VCaP (cell line): Measurements from ENCODE around the gene CFAP141.

Experiments
- H3K27ac ChIP-seq: fragments of 450-650 bp; 2 replicates; pipeline ENCODE4 v1.5.1; 2017
- TF ChIP-seq, protein P1 (sequence below): fragments of 450-650 bp; conservative IDR thresholded peaks from 2 replicates; pipeline ENCODE4 v1.5.1; 2017; ENCODE audit warnings: mild to moderate bottlenecking, moderate library complexity

The CFAP141 gene

DNA sequence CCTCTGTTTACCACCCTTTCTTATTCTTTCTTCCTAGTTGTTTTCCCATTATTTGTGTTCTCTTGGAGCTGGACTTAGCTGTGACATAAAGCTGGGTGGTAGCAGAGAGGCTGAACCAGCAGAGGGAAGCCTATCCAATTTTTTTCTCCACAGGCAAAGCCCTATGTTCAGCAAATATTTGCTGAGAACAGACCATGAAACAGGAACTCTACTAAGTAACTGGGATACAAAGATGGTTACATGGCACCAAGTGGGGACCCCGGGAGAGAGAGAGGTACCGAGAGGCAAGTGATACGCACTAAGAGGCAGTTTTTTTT, 6.6 kb downstream of the CFAP141 start:
- TF ChIP-seq, protein P1, sequence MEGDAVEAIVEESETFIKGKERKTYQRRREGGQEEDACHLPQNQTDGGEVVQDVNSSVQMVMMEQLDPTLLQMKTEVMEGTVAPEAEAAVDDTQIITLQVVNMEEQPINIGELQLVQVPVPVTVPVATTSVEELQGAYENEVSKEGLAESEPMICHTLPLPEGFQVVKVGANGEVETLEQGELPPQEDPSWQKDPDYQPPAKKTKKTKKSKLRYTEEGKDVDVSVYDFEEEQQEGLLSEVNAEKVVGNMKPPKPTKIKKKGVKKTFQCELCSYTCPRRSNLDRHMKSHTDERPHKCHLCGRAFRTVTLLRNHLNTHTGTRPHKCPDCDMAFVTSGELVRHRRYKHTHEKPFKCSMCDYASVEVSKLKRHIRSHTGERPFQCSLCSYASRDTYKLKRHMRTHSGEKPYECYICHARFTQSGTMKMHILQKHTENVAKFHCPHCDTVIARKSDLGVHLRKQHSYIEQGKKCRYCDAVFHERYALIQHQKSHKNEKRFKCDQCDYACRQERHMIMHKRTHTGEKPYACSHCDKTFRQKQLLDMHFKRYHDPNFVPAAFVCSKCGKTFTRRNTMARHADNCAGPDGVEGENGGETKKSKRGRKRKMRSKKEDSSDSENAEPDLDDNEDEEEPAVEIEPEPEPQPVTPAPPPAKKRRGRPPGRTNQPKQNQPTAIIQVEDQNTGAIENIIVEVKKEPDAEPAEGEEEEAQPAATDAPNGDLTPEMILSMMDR = peak; percentile 46; the same call in 1 of the 2 replicates

DNA sequence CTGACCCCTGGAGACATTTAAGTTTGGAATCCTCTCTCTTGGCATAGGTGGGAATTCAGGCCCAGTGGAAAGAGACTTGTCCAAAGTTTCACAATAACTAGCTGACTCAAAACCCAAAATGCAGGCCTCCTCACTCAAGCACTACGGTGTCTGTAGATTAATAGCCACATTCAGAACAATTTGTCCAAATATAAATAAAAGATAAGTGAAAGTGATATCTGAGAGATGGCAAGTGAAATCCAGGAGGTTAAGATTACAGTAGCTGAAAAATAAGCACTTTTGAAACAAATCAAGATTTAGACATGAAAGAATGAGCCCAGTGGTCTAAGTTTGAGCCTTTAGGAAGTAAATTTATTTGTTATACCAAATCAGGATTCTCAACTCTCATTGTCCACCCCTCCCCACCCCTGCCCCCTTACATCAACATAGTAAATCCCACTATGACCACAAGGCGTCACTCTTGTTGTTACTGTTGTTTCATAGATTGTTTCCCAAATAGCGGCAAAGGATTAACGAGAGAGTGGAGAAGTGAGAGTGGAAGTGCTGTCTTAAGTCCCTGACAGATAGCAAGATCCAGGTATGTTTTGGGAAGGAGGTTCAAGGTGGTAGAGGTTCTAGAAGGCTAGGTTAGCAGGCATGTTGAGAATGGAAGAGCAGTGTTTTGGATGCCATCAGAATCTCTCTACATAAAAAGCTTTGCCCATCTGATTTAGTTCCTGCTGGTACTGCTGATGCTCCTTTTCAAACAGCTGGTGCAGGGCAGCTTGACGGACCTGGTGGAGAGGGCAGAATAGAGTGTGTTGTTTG, 7.2 kb downstream of the CFAP141 start:
- peak overlapping the region; percentile 60 for H3K27ac ChIP-seq
- TF ChIP-seq, protein P1 = peak; percentile 71

More for the DNA sequence above, 6.6 kb downstream of the CFAP141 start:
- peak overlapping the region; percentile 60 for H3K27ac ChIP-seq

DNA sequence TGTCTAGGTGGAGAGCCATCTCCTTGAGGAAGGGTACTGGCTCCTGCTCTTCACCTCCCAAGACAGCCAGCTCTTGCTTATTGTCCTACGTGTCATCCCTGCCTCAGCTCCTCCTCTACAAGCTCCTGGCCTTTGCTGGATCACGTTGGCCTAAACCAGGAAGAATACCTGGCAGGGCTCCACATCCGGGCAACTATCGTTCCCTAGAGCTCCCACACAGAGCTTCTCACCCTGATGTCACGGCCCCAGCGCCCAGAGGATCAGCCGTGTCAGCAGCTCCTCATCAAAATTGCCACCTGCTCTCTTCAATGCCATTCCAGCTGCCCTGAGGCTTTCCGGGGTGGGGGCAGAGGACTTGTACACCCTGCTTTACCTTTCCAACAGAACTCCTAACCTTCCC, 12.3 kb downstream of the CFAP141 start:
- TF ChIP-seq, protein P1 = no peak
- H3K27ac ChIP-seq = peak overlapping the region; percentile 9; the same call in 1 of the 2 replicates

DNA sequence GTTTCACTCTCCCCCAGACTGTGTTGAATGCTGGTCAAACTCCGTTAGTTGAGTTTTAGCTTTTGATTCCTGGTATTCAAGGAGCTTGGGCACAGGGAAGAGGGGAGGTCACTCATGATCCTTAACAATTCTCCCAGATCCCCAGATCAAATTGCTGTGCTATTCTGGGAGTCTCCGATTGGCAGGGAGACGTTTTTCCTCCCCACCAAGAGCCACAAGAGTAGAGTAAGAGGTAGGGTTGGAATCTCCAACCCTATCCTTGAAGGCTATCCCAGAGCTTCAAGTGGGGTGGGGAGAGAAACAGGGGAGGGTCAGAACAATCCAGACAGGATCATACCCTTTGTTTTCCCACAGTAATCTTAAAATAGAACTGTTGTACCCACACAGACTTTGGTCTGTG, 13.7 kb downstream of the CFAP141 start:
- TF ChIP-seq, protein P1 = no peak
- no peak overlapping the region for H3K27ac ChIP-seq

DNA sequence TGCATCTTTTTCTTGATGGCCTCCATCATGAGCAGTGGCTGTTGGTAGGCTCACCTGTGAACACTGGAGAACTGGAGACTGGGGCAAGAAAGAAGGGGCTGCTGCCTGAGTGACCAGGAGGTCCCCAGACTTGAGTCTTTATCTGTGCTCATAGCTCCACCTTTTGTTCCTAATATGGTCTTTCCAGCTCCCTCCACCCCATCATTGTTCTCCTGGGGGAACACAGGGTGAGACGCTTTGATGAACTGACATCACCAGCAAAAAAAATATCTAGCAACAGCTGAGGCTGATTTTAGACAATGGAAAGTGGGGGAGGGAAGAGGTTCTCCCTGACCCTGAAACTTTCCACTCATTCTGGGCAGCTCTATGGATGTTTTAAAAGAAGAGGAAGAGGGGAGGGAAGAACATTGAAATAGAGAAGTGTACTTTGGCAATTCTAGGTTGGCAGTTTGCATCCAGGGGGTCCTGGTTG, 14.1 kb downstream of the CFAP141 start, which contains the start of gene TPM3:
TPM3 (minus strand) TSS at position 111 of the 472 bp plus-strand sequence; CDS start at position 29, 82 bp downstream.
- peak within 1 kb of the TSS; percentile 11; the same call in 1 of the 2 replicates for H3K27ac ChIP-seq

DNA sequence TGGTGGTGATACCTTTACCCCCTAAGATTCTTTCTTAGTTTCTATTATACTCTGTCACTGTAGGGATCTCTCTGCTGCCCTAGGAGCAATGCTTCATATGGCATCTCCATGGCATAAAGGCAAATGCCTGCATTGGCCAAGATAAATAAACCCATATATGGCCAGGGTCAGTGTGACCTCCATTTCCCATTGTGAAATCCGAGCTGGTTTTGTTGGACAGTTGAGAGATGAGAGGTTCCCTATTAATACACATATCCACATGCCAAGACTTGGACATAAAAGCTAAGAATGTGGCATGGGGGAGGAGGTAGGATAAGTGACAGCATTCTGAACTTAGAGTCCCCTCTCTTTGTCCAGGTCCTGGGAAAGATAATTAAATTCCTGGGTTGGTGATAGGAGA, 15.6 kb downstream of the CFAP141 start:
- TF ChIP-seq, protein P1 = no peak
- H3K27ac ChIP-seq = peak overlapping the region; percentile 11; the same call in 1 of the 2 replicates

More for the DNA sequence above, 14.1 kb downstream of the CFAP141 start, which contains the start of gene TPM3:
- TF ChIP-seq, protein P1 = no peak

DNA sequence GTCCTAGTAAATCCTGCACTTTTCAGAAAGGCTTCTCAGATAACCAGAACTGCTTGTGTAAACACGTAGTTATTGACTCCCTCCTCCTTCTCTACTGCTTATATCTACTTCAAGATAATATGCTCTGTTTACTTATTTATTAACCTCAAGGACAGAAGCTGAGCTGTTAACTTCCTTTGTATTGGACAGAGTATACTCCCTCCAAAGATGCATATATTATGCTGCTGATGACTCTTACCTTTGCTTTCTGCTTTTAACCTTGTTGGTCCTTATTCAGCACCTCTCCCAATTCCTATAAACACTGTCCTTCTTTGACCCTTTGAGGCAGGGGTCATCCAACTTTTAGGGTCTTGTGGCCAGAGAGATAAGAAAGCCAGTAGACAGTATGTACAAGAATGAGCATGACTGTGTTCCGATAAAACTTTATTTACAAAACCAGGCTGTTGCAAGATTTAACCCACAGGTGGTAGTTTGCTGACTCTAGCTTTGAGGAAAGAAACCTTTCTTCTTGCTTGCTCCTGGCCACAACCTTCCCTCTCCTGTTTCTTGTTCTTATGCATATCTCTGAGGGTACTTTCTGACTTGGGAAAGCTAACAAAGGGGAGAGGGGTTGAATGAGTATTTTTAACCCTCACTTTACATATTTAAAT, 19.2 kb downstream of the CFAP141 start:
- H3K27ac ChIP-seq = peak overlapping the region; percentile 87
- TF ChIP-seq, protein P1 = no peak
